Central memory CD8-positive, alpha-beta T cell (primary cell): Measurements from ENCODE around the gene KIAA1671.
A peak's percentile ranks its signal among the peaks of the same experiment; 100 is the strongest.

Experiments
- ATAC-seq: fragments of 150-1000 bp; cut with Tn5 transposase; replicated peaks from 2 replicates; pipeline ENCODE4 v1.10.0; 2022; ENCODE audit warnings: mild to moderate bottlenecking, moderate FRiP score, moderate number of reproducible peaks; ENCODE audit not compliant: poor library complexity, severe bottlenecking; ENCODE audit errors: extremely low read depth
- DNase-seq, 2 donors: peaks; one replicate each; pipeline ENCODE4 v3.0.0; 2021; ENCODE audit warnings: low spot score in 2 of 2
- H3K27ac Mint-ChIP-seq: one replicate; pipeline ENCODE4 v1.8.0; 2022; ENCODE audit warnings: low read depth, mild to moderate bottlenecking, moderate library complexity, mixed read lengths
- H3K27me3 Mint-ChIP-seq: one replicate; pipeline ENCODE4 v1.8.0; 2022; ENCODE audit warnings: mixed read lengths
- H3K36me3 Mint-ChIP-seq: one replicate; pipeline ENCODE4 v1.8.0; 2022; ENCODE audit warnings: mild to moderate bottlenecking, moderate library complexity, mixed read lengths; ENCODE audit not compliant: insufficient read depth
- H3K4me1 Mint-ChIP-seq: one replicate; pipeline ENCODE4 v1.8.0; 2022; ENCODE audit warnings: mixed read lengths
- H3K4me3 Mint-ChIP-seq: one replicate; pipeline ENCODE4 v1.8.0; 2022; ENCODE audit warnings: mild to moderate bottlenecking, moderate library complexity, mixed read lengths
- H3K9me3 Mint-ChIP-seq: one replicate; pipeline ENCODE4 v1.8.0; 2022; ENCODE audit warnings: mixed read lengths

Gene KIAA1671

GRCh38 chr22:25091458-25091857 is 138.9 kb downstream of the KIAA1671 start:
- Mint-ChIP-seq H3K27ac (no peak overlapping the region), H3K36me3 (peaks cover 11% of the 10 kb centered on the region), H3K4me1 (peaks cover 44% of the 10 kb centered on the region), H3K27me3 (no peaks in the 10 kb centered on the region), H3K9me3 (no peaks in the 10 kb centered on the region), H3K4me3 (no peak overlapping the region)
- ATAC-seq, result no peak
- no peak for DNase-seq

- DNase-seq (no peak), ATAC-seq (no peak)
- Mint-ChIP-seq H3K27ac (peak overlapping the region; percentile 44), H3K36me3 (peaks cover 11% of the 10 kb centered on the region), H3K9me3 (no peaks in the 10 kb centered on the region), H3K27me3 (no peaks in the 10 kb centered on the region), H3K4me3 (no peak overlapping the region), H3K4me1 (peaks cover 46% of the 10 kb centered on the region)
These were observed 139.6 kb downstream of the KIAA1671 start for GRCh38 chr22:25092119-25092518.

GRCh38 chr22:25094579-25094978 is 142.1 kb downstream of the KIAA1671 start:
- H3K4me1 Mint-ChIP-seq, result peaks cover 52% of the 10 kb centered on the region
- H3K27ac Mint-ChIP-seq, result no peak overlapping the region
- no peak for DNase-seq
- no peak overlapping the region for H3K4me3 Mint-ChIP-seq
- no peaks in the 10 kb centered on the region for H3K9me3 Mint-ChIP-seq
- ATAC-seq, result no peak
- peaks cover 9% of the 10 kb centered on the region for H3K36me3 Mint-ChIP-seq
- no peaks in the 10 kb centered on the region for H3K27me3 Mint-ChIP-seq

DNA sequence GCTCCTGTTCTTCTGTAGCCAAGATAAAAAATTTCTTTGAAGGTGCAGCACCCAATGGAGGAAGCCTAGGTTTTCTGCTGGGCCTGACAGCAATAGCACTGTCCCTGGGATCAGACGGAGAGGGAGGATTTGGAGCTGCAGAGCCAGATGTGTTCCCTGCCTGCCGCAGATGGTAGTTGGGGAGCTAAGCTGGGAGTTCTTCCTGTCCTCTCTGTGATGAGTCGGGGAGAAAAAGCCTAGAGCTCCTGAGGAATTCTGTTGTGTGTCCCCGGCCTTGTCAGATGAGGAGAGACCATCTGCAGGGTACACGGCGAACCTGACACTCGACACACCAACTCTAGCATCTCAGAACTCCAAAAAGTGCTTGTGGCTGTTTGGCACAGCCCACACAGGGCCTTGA is 143.4 kb downstream of the KIAA1671 start:
- ATAC-seq (no peak), DNase-seq (no peak)
- no peak overlapping the region for H3K4me3 Mint-ChIP-seq
- H3K36me3 Mint-ChIP-seq, result peaks cover 9% of the 10 kb centered on the region
- H3K4me1 Mint-ChIP-seq, result peaks cover 53% of the 10 kb centered on the region
- H3K9me3 Mint-ChIP-seq, result no peaks in the 10 kb centered on the region
- H3K27ac Mint-ChIP-seq, result no peak overlapping the region
- no peaks in the 10 kb centered on the region for H3K27me3 Mint-ChIP-seq

GRCh38 chr22:25096638-25097405 is 144.3 kb downstream of the KIAA1671 start:
- DNase-seq, result no peak
- no peaks in the 10 kb centered on the region for H3K9me3 Mint-ChIP-seq
- no peak overlapping the region for H3K27ac Mint-ChIP-seq

GRCh38 chr22:25098445-25099081 is 146.0 kb downstream of the KIAA1671 start:
- Mint-ChIP-seq H3K36me3 (peaks cover 5% of the 10 kb centered on the region), H3K27me3 (no peaks in the 10 kb centered on the region)

More at GRCh38 chr22:25096638-25097405, 144.3 kb downstream of the KIAA1671 start:
- Mint-ChIP-seq H3K27me3 (no peaks in the 10 kb centered on the region), H3K4me1 (peaks cover 51% of the 10 kb centered on the region), H3K4me3 (no peak overlapping the region), H3K36me3 (peaks cover 7% of the 10 kb centered on the region)
- no peak for ATAC-seq

GRCh38 chr22:25099202-25099601 is 146.7 kb downstream of the KIAA1671 start:
- H3K4me3 Mint-ChIP-seq, result no peak overlapping the region

More at GRCh38 chr22:25098445-25099081, 146.0 kb downstream of the KIAA1671 start:
- H3K4me3 Mint-ChIP-seq, result no peak overlapping the region
- ATAC-seq (no peak), DNase-seq (no peak)
- peak overlapping the region; percentile 66 for H3K27ac Mint-ChIP-seq
- H3K4me1 Mint-ChIP-seq, result peaks cover 38% of the 10 kb centered on the region
- H3K9me3 Mint-ChIP-seq, result no peaks in the 10 kb centered on the region

GRCh38 chr22:25100402-25100801 is 147.9 kb downstream of the KIAA1671 start:
- Mint-ChIP-seq H3K27ac (no peak overlapping the region), H3K4me3 (no peak overlapping the region), H3K4me1 (peaks cover 28% of the 10 kb centered on the region), H3K27me3 (no peaks in the 10 kb centered on the region), H3K36me3 (no peaks in the 10 kb centered on the region), H3K9me3 (no peaks in the 10 kb centered on the region)
- DNase-seq, result no peak
- ATAC-seq, result no peak

More at GRCh38 chr22:25099202-25099601, 146.7 kb downstream of the KIAA1671 start:
- H3K27me3 Mint-ChIP-seq, result no peaks in the 10 kb centered on the region
- H3K9me3 Mint-ChIP-seq, result no peaks in the 10 kb centered on the region
- DNase-seq (no peak), ATAC-seq (no peak)
- peak overlapping the region; percentile 66 for H3K27ac Mint-ChIP-seq
- no peaks in the 10 kb centered on the region for H3K36me3 Mint-ChIP-seq
- peaks cover 31% of the 10 kb centered on the region for H3K4me1 Mint-ChIP-seq

GRCh38 chr22:25100948-25101347 is 148.4 kb downstream of the KIAA1671 start:
- Mint-ChIP-seq H3K36me3 (no peaks in the 10 kb centered on the region), H3K4me1 (peaks cover 31% of the 10 kb centered on the region), H3K4me3 (no peak overlapping the region), H3K27ac (peak overlapping the region; percentile 38), H3K27me3 (no peaks in the 10 kb centered on the region), H3K9me3 (no peaks in the 10 kb centered on the region)
- no peak for ATAC-seq
- DNase-seq, result no peak

DNA sequence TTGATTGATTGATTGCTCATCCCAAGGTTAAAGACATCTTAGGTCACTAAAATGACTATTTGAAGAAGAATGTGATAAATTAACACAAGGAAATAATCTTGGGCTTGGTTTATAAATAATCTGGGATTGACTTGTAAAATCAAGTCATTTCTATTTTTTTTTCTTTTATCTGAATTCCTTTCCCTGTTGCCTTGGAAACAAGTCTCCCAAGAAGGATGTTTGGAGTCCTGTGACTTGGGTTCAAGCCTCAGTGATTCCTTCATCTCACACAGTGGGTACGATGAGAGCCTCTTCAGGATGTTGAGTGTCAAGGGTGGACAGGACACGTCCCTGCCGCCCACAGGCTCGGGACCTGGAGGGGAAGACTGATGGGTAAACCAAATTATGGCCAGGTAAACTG is 149.0 kb downstream of the KIAA1671 start:
- no peak overlapping the region for H3K4me3 Mint-ChIP-seq
- peaks cover 33% of the 10 kb centered on the region for H3K4me1 Mint-ChIP-seq
- DNase-seq, result no peak
- no peaks in the 10 kb centered on the region for H3K9me3 Mint-ChIP-seq
- H3K27ac Mint-ChIP-seq, result no peak overlapping the region
- no peaks in the 10 kb centered on the region for H3K27me3 Mint-ChIP-seq
- no peaks in the 10 kb centered on the region for H3K36me3 Mint-ChIP-seq
- no peak for ATAC-seq

DNA sequence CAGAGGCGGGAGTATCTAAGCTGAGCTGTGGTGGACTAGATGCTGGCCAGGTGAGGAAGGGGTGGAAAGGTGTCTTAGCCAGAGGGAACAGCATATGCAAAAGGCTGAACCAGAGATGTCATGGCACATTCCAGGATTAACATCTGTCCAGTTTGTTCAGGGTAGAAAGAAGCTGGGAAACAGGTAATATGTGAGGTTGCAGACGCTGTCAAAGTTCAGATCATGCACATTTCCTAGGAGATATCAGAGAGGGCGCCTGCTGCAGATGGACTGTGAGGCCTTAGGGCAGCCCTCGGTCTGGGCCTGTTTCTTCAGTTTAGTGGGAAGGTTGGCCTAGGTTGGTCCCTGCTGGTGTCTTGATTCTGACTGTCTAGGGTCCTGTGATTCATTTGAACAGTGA is 149.5 kb downstream of the KIAA1671 start:
- Mint-ChIP-seq H3K36me3 (no peaks in the 10 kb centered on the region), H3K9me3 (no peaks in the 10 kb centered on the region), H3K27me3 (no peaks in the 10 kb centered on the region), H3K4me1 (peaks cover 31% of the 10 kb centered on the region), H3K4me3 (no peak overlapping the region), H3K27ac (no peak overlapping the region)
- ATAC-seq (no peak), DNase-seq (no peak)

DNA sequence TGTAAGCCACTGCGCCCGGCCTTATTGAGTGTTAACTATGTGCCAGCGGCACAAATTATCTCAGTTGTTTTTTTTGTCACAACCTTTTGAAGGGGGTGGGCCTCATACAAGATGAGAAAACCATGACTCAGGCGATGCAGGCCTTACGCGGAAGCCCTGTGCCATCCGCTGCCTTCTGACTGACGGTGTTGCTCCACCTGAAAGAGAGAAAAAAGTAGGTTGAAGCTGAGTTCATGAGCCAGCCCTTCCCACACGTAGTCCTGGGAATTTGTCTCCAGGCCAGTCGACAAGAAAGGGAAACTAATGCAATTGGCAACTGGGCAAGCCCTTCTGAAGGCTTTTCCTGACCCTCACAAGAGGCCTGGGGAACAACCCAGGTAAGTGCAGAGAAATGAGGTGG is 150.2 kb downstream of the KIAA1671 start:
- Mint-ChIP-seq H3K36me3 (no peaks in the 10 kb centered on the region), H3K4me3 (no peak overlapping the region), H3K9me3 (no peaks in the 10 kb centered on the region), H3K27ac (no peak overlapping the region), H3K4me1 (peaks cover 31% of the 10 kb centered on the region), H3K27me3 (no peaks in the 10 kb centered on the region)
- ATAC-seq (no peak), DNase-seq (no peak)

GRCh38 chr22:25104367-25104766 is 151.9 kb downstream of the KIAA1671 start:
- H3K27ac Mint-ChIP-seq, result no peak overlapping the region
- H3K36me3 Mint-ChIP-seq, result no peaks in the 10 kb centered on the region
- ATAC-seq (no peak), DNase-seq (no peak)
- H3K4me1 Mint-ChIP-seq, result peaks cover 22% of the 10 kb centered on the region
- H3K9me3 Mint-ChIP-seq, result no peaks in the 10 kb centered on the region
- H3K4me3 Mint-ChIP-seq, result no peak overlapping the region
- no peaks in the 10 kb centered on the region for H3K27me3 Mint-ChIP-seq
